Fibroblast of skin of right biceps (primary cell): ENCODE measurements around the gene CDK2AP2.
"Not testable (repeated sequence)": the region's sequence is repeated elsewhere in the genome, so short reads cannot be mapped to it uniquely, and the experiment has no call there.

Source experiments
- DNase-seq: peaks from one replicate; pipeline ENCODE4 v3.0.0-alpha.2; 2013

CDK2AP2 gene

DNA sequence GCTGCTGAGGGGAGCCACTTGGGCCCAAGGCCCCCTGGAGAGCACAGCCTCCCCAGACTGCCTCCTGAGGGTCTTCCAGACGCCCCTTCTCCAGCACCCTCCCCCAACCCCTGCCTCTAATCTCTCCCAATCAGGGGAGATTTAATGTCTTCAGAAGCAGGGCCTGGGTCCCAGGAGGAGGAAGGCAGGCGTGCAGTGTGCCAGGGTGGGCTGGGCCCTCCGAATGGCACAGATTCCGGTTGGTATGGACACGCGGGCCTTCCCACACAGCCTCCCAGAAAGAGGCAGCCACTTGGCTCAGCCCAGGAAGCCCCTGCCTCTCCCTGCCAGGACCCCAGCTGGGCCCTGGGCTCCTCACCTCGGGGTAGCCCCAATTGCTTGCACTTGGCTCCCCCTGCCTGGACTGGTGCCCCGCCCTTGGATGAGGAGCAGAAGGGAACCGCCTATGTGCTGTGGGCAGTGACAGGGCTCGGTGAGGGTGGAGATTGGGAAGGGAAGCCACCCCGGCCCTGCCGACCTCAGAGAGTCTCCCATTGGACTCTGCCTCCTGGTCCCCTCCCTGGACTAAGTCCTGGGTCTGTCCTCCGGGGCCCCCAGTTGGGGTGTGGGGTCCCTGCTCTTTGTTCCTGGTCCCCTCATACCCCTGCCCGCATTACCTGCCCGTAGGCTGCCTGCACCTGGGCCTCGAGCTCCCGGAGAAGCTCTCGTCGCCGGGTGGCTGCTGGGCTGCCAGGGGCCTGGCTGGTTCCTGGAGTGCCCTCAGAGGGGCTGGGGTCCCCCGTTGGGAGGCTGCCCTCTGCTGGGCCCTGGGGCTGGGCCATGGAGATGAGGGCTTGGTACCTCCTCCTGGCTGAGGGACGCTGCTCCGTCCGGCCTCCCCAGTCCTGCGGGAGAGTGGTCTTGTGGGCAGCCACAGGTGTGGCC lies 15.9 kb upstream of the CDK2AP2 start:
- DNase-seq, result no peak

DNA sequence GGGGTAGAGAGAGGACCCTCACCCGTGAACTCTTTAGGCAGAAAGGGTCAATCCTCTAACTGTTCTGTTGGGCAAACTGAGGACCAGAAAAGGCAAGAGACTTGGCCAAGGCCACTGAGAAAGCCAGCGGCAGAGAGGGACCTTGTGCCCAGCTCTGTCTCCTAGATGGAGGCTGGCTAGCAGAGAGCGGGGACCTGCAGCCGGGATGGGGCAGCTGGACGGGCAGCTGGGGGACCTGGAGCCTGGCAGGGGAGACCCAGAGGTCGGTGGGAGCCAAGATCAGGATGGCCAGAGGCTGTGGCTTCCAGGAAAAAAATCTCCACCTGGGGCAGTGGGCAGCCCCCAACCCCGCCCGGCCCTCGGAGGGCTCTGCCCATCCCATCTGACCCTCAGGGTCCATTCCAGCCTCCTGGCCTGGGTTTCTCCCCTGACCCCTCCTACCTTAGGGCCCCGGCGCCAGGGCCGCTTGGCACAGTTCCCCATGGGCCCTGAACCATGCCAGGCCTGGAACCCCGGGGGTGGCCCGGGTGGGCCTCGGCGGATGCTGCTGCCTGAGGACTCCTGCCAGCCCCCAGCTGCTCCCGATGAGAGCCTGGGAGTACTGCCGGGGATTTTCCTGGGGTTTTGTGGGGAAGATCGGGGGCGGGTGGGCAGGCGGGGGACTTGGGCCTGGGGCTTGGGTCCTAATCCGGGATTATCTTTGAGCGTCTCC lies 15.0 kb upstream of the CDK2AP2 start, which contains the start of gene CABP2:
TSS of gene CABP2 (minus strand) at position 603 of the 712 bp plus-strand sequence. CDS start at position 483, 120 bp downstream.
- no peak for DNase-seq

- DNase-seq, result no peak
Observed at GRCh38 chr11:67522338-67522737, 14.4 kb upstream of the CDK2AP2 start.

DNA sequence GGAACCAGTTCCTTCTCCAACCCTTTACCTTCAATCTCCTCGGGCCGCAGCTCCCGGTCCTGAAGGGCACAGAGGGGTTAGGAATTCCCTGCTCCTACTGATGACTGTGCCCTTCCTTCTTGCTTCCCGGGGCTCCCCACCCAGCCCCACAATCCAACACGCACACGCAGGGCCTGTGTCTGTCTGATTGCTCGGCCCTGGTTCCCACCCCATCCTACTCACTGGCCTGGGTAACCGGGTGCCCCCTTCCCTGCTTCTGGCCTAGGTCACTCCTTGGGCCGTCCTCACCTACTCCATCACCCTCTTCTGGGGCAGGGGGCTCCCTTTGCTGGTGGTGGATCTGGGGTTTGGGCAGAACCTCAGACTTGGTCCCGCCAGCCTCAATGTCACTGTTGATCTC lies 14.0 kb upstream of the CDK2AP2 start:
- no peak for DNase-seq

- no peak for DNase-seq
Observed at GRCh38 chr11:67520856-67521824, 13.2 kb upstream of the CDK2AP2 start.

GRCh38 chr11:67519726-67520125 lies 11.8 kb upstream of the CDK2AP2 start:
- DNase-seq, result no peak

GRCh38 chr11:67517784-67518552 lies 10.0 kb upstream of the CDK2AP2 start:
- no peak for DNase-seq

DNA sequence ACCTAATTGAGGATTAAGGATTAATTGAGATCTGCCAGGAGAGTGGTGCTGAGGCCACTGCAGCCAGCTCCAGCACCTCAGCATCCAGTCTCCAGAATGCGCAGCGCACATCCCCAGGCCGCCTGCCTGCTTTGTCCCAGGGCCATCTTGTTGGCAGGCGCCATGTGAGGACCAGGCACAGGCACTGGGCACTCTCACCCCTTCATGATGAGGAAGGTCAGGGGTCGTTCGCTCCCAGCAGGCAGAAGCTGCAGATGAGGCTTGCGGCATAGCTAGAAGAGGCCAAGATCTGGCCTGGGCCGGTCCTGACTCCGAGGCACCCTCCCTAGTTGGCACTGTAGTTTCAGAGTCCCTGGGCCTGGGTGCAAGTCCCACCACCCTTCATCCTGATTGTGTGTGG lies 8.8 kb upstream of the CDK2AP2 start:
- DNase-seq, result no peak

GRCh38 chr11:67514116-67514515 lies 6.2 kb upstream of the CDK2AP2 start:
- DNase-seq, result no peak

DNA sequence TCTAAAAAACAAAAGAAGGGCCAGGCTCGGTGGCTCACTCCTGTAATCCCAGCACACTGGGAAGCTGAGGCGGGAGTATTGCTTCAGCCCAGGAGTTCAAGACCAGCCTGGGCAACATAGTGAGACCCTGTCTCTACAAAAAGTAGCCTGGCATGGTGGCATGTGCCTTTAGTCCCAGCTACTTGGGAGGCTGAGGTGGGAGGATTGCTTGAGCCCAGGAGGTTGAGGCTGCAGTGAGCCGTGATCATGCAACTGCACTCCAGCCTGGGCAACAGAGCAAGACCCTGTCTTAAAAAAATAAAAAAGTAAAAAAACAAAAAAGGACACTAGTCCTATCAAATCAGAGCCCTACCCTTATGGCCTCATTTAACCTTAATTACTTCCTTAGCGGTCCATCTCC lies 3.6 kb upstream of the CDK2AP2 start:
- DNase-seq, result not testable (repeated sequence)

GRCh38 chr11:67510023-67510345 lies 2.0 kb upstream of the CDK2AP2 start:
- no peak for DNase-seq

GRCh38 chr11:67508486-67509121 lies 642 bp upstream of the CDK2AP2 start:
- DNase-seq, result peak; percentile 96

DNA sequence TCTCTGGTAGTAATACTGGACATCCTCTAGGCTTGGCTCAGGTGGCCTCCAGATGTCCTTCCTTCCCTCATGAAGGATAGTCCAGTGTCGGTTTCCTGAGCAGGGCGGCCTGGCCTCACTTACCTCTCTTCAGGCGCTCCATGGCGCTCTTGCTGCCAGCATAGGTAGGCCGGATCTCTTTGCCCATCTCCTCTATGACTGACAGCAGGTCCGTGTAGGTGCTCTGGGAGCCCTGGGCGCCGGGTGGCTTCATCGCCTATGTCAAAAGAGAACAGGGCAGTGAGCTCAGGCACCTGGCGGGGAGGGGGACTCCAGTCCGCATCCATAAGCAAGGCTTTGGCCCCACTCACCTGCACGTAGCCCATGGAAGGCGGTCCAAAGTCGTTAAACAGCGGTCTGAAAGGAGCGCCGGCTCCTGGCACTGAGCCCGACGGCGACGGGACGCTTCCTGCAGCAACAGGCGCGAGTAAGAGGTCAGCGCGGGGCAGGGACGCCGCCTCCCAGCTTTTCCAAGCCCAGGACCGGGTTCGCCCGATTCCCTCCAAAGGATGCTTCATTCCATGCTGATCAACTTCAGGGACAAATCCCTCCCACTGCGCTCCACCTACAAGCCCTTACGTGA lies 609 bp downstream of the CDK2AP2 start:
- no peak for DNase-seq

GRCh38 chr11:67506426-67507051 lies 1.4 kb downstream of the CDK2AP2 start:
- DNase-seq, result no peak

GRCh38 chr11:67505605-67506396 lies 2.2 kb downstream of the CDK2AP2 start:
- DNase-seq, result peak; percentile 79

DNA sequence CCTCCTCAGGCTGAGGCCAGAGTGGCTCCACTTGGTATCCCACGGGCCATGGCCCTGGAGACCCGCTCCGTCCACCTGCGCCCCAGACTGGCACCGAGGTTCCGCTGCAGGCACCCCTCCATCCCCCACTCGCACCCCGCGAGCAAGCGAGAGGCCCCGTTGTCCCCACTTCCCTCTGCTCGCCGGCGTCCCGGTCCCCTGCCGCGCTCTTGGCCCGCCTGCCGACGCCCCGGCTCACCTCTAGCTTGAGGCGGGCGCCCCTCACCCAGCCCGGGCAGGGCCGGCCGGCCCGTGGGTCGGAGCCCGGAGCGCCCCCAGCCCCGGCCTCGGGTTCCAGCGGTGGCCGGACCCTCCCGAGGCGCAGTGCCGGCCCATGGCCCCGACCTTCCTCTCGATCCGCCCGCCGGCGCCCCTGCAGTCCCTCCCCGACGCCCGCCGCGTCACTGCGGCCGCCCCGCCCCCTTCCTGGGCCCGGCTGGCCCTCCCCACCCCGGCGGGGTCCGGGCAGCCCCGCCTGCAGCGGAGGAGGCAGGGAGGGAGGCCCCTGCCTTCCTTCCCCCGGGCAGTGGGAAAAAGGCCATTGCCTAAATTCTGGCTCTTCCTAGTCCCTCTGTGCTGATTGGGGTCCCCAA lies 2.9 kb downstream of the CDK2AP2 start, which contains the start of gene PITPNM1:
TSS of gene PITPNM1 (minus strand) at position 414 of the 632 bp plus-strand sequence. CDS start 1,183 bp downstream, outside the sequence.
- DNase-seq, result peak; percentile 54

- DNase-seq, result peak; percentile 38
Observed at GRCh38 chr11:67504005-67504949, 3.7 kb downstream of the CDK2AP2 start.
